NCI-H1092 (cell line): ENCODE results near the gene L3MBTL2.
"Not testable (repeated sequence)": the region's sequence is repeated elsewhere in the genome, so short reads cannot be mapped to it uniquely, and the experiment has no call there.

Source experiments
- DNase-seq: peaks from one replicate; lab custom pipeline; 2025; lab: John Stamatoyannopoulos, UW

L3MBTL2 gene

GRCh38 chr22:41204992-41205900 is at the start of gene L3MBTL2:
L3MBTL2 (plus strand) TSS chr22:41205312; CDS start chr22:41205363, 51 bp downstream.
- peak; percentile 98 for DNase-seq

GRCh38 chr22:41157083-41157482 is 48.0 kb upstream of the L3MBTL2 start:
- no peak for DNase-seq

GRCh38 chr22:41169157-41169556 is 36.0 kb upstream of the L3MBTL2 start:
- DNase-seq: no peak

DNA sequence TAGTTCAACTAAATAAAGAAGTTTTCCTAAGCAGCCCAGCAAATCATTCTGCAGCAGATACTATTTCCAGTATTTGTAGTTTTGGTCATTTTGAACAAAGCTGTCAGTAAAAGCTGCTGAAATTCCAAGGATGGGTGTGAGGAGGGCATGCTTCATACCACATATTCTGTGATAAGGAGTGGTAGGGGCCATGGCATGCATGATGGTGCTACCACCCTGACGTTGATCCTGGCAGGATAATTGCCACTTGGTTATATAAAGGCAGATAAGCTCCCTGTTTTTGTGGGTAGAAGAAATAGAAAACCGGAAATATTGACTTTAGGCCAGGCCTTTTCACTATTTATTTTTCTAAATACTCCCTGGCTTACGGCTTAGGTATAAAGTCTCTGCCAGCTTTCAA is 33.1 kb upstream of the L3MBTL2 start:
- no peak for DNase-seq

- DNase-seq: no peak
Measured at GRCh38 chr22:41175546-41175945, 29.6 kb upstream of the L3MBTL2 start.

GRCh38 chr22:41177040-41177621 is 28.0 kb upstream of the L3MBTL2 start:
- DNase-seq: no peak

DNA sequence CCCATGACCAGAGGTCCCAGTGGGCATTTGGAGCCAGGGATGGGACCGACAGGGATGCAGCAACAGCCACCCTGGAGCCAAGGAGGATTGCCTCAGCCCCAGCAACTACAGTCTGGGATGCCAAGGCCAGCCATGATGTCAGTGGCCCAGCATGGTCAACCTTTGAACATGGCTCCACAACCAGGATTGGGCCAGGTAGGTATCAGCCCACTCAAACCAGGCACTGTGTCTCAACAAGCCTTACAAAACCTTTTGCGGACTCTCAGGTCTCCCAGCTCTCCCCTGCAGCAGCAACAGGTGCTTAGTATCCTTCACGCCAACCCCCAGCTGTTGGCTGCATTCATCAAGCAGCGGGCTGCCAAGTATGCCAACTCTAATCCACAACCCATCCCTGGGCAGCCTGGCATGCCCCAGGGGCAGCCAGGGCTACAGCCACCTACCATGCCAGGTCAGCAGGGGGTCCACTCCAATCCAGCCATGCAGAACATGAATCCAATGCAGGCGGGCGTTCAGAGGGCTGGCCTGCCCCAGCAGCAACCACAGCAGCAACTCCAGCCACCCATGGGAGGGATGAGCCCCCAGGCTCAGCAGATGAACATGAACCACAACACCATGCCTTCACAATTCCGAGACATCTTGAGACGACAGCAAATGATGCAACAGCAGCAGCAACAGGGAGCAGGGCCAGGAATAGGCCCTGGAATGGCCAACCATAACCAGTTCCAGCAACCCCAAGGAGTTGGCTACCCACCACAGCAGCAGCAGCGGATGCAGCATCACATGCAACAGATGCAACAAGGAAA is 27.3 kb upstream of the L3MBTL2 start:
- no peak for DNase-seq

DNA sequence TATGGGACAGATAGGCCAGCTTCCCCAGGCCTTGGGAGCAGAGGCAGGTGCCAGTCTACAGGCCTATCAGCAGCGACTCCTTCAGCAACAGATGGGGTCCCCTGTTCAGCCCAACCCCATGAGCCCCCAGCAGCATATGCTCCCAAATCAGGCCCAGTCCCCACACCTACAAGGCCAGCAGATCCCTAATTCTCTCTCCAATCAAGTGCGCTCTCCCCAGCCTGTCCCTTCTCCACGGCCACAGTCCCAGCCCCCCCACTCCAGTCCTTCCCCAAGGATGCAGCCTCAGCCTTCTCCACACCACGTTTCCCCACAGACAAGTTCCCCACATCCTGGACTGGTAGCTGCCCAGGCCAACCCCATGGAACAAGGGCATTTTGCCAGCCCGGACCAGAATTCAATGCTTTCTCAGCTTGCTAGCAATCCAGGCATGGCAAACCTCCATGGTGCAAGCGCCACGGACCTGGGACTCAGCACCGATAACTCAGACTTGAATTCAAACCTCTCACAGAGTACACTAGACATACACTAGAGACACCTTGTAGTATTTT is 26.6 kb upstream of the L3MBTL2 start:
- no peak for DNase-seq

DNA sequence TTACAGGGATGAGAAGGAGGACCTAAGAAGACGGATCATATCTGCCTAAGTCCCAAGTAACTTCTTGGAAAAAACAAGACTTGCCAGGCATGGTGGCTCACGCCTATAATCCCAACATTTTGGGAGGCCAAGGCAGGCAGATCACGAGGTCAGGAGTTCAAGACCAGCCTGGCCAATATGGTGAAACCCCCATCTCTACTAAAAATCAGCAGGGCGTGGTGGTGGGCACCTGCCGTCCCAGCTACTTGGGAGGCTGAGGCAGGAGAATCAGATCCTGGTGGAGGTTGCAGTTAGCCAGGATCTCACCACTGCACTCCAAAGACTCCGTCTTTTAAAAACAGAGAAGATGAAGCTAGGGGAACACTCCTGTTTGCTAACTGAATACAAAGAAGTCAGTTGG is 24.8 kb upstream of the L3MBTL2 start:
- not testable (repeated sequence) for DNase-seq

GRCh38 chr22:41180926-41181325 is 24.2 kb upstream of the L3MBTL2 start:
- DNase-seq: no peak

DNA sequence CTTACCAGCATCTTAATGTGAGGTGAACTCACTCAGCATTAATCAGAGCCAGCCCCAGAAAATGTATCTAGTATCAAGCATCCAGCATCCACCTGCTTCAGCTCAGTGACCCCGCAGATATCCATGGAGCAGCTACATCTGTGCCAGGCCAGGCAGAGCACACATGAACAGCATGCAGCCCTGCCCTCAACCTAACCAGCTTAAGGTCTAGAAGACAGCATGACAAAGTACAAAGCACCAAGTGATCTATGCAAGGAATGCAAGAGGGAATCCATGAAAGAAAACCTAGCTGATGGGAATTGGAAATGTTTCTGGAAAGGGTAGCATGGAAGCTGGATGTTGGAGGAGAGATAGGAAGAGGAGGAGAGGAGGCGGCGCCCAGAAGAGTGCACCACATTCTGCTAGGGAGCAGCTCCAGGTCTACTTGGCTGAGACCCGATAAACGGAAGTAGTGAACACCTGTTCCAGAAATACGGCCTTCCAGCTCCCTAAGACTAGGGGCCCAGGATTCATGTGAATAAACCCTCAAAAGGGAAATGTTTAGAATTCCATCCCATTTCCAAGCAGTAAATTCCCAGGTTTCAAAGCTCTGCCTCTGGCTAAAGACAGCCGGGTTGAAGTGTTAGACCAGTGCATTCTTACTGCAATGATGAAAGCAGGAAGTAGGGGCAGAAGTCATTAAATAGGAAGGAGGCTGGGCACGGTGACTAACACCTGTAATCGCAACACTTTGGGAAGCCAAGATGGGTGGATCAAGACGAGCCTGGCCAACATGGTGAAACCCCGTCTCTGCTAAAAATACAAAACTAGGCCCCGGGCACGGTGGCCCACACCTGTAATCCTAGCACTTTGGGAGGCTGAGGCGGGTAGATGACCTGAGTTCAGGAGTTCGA is 23.5 kb upstream of the L3MBTL2 start:
- DNase-seq: no peak

DNA sequence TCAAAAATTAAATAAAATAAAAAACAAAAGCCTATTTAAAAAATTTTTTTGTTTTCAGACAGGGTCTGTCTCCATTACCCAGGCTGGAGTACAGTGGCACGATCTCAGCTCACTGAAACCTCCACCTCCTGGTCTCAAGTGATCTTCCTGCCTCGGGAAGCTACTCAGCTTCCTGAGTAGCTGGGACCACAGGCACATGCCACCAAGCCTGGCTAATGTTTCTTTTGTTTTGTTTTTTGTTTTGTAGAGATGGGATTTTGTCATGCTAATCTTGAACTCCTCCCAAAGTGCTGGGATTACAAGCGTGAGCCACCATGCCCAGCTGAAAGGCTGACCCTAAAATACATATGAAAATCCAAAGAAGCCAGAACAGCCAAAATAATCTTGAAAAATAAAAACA is 20.4 kb upstream of the L3MBTL2 start:
- DNase-seq: no peak

DNA sequence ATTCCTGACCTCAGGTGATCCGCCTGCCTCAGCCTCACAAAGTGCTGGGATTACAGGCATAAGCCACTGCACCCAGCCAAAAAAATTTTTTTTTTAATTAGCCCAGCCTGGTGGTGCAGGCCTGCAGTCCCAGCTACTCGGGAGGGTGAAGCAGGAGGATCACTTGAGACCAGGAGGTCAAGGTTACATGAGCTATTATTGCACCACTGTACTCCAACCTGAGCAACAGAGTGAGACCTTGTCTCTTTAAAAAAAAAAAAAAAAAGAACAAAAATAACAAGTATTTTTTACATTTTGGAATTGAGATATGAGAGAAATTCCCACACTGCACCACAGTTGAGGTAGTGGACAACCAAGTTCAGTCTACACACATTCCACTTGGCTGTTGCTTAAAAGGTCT is 13.6 kb upstream of the L3MBTL2 start:
- no peak for DNase-seq

DNA sequence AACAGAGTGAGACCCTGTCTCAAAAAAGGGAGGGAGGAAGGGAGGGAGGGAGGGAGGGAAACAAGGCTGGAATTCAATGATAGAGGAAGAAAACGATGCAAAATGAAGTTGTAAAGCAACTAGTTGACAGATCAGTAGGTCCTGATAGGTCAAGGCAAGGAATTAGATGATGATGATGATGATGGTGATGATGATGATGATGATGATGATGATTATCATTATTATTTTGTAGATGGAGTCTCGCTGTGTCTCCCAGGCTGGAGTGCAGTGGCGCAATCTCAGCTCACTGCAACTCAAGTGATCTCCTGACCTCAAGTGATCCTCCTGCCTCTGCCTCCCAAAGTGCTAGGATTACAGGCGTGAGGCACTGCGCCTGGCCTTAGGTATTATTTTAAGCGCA is 11.3 kb upstream of the L3MBTL2 start:
- DNase-seq: no peak

- DNase-seq: peak; percentile 57
Measured at GRCh38 chr22:41197038-41197972, 7.8 kb upstream of the L3MBTL2 start.

DNA sequence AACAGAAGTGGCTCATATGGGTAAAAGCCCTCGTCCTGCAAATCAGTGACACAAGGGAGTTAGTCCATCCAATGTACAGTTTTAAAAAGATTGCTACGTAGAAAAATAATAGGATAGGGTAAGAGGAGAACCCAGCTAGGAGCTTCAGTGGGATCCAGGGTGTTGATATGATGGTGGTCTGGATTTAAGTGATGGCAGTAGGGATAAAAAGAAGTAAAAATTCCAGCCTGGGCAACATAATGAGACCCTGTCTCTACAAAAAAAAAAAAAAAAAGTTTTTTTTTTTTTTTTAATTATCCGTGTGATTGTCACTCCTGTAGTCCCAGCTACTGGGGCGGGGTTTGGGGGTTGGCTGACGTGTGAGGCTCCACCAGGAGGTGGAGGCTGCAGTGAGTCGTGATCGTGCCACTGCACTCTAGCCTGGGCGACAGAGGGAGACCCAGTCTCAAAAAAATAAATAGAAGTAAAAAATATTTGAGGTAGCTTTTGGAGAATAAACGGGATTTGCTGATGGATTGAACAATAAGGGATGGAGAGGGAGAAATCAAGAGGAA is 7.0 kb upstream of the L3MBTL2 start:
- no peak for DNase-seq

GRCh38 chr22:41201141-41201540 is 4.0 kb upstream of the L3MBTL2 start:
- DNase-seq: no peak

DNA sequence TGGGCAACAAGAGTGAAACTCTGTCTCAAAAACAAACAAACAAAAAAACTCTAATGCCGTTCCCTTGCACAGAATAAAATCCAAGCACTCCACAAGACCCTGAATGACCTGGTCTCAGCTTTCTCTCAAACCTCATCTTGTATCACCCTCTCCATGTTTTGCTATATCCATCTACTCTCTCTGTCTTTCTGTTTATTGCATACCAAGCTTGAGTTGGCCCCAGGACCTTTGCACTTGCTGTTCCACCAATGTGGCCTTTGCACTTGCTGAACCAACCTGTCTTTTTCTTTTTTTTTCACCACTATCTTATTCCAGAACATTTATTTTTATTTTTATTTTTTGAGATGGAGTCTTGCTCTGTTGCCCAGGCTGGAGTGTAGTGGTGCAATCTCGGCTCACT is 2.0 kb upstream of the L3MBTL2 start:
- no peak for DNase-seq

GRCh38 chr22:41204066-41204465 is 1.0 kb upstream of the L3MBTL2 start:
- DNase-seq: no peak

- no peak for DNase-seq
Measured at GRCh38 chr22:41206719-41207118, 1.6 kb downstream of the L3MBTL2 start.
